SJCRH30 (cell line): ENCODE results near the gene CCNA2. TPM values are rescaled to one million over a fixed set of nuclear protein-coding genes. Genes with fewer than 3 reads are reported as not detected.
A peak's percentile ranks its signal among the peaks of the same experiment; 100 is the strongest.

Source experiments
- DNase-seq, 2 experiments: peaks; one replicate each; pipeline ENCODE4 v3.0.0-alpha.2; 2015 to 2020
- H3K27ac ChIP-seq: fragments of 250-450 bp; sonication (Bioruptor Pico); 2 replicates; pipeline ENCODE4 v1.5.1; 2020; ENCODE audit warnings: mild to moderate bottlenecking, moderate library complexity
- H3K27me3 ChIP-seq: fragments of 250-450 bp; sonication (Bioruptor Pico); 2 replicates; pipeline ENCODE4 v1.5.1; 2020; ENCODE audit warnings: mild to moderate bottlenecking, moderate library complexity
- H3K36me3 ChIP-seq: fragments of 250-450 bp; sonication (Bioruptor Pico); 2 replicates; pipeline ENCODE4 v1.5.1; 2020; ENCODE audit warnings: mild to moderate bottlenecking, moderate library complexity
- H3K4me1 ChIP-seq: fragments of 250-450 bp; sonication (Bioruptor Pico); 2 replicates; pipeline ENCODE4 v1.5.1; 2020; ENCODE audit warnings: mild to moderate bottlenecking, moderate library complexity
- H3K4me3 ChIP-seq: fragments of 250-450 bp; sonication (Bioruptor Pico); 2 replicates; pipeline ENCODE4 v1.5.1; 2020; ENCODE audit warnings: mild to moderate bottlenecking, moderate library complexity
- H3K9me3 ChIP-seq: fragments of 250-450 bp; sonication (Bioruptor Pico); replicated peaks from 2 replicates; pipeline ENCODE4 v1.5.1; 2020; ENCODE audit warnings: mild to moderate bottlenecking, moderate library complexity
- total RNA-seq: library from RNA; depleted of rRNA; stranded (reverse); fragments of >200 nt; shearing (Covaris generic); gene quantifications from 2 replicates; pipeline ENCODE4 v1.2.3, GENCODE V29; 2014; rRNA removed

CCNA2 gene
- 226 TPM in 2 replicates for total RNA-seq

- Histone ChIP-seq H3K4me1 (no peaks in the 10 kb centered on the region), H3K36me3 (peaks cover 44% of the 10 kb centered on the region), H3K4me3 (peak within 1 kb of the TSS; percentile 81), H3K27ac (peak within 1 kb of the TSS; percentile 89), H3K27me3 (no peaks in the 10 kb centered on the region), H3K9me3 (no peaks in the 10 kb centered on the region)
- DNase-seq: peak; percentile 98 to 99
Measured at GRCh38 chr4:121823505-121824170, at the start of gene CCNA2. TSS of gene CCNA2 (minus strand) at chr4:121823883. CDS start at chr4:121823628, 255 bp downstream.

- H3K4me1 ChIP-seq: peaks cover 7% of the 10 kb centered on the region; the same call in 1 of the 2 replicates
Measured at GRCh38 chr4:121869841-121870822, 46.4 kb upstream of the CCNA2 start, which contains the start of gene BBS7. TSS of gene BBS7 (minus strand) at chr4:121870474. CDS start at chr4:121870313, 161 bp downstream.

GRCh38 chr4:121863799-121864198 lies 40.1 kb upstream of the CCNA2 start:
- H3K27me3 ChIP-seq: no peaks in the 10 kb centered on the region
- no peak overlapping the region for H3K27ac ChIP-seq
- peaks cover 34% of the 10 kb centered on the region for H3K36me3 ChIP-seq
- no peaks in the 10 kb centered on the region for H3K4me1 ChIP-seq
- no peaks in the 10 kb centered on the region for H3K9me3 ChIP-seq
- no peak overlapping the region for H3K4me3 ChIP-seq
- no peak for DNase-seq

More at GRCh38 chr4:121869841-121870822, 46.4 kb upstream of the CCNA2 start, which contains the start of gene BBS7:
- peaks cover 17% of the 10 kb centered on the region for H3K36me3 ChIP-seq
- peak within 1 kb of the TSS; percentile 76 for H3K4me3 ChIP-seq
- no peaks in the 10 kb centered on the region for H3K9me3 ChIP-seq
- peak; percentile 99 for DNase-seq
- no peaks in the 10 kb centered on the region for H3K27me3 ChIP-seq
- peak within 1 kb of the TSS; percentile 18; the same call in 1 of the 2 replicates for H3K27ac ChIP-seq

GRCh38 chr4:121861426-121861825 lies 37.7 kb upstream of the CCNA2 start:
- no peak overlapping the region for H3K27ac ChIP-seq
- no peak overlapping the region for H3K4me3 ChIP-seq
- H3K9me3 ChIP-seq: no peaks in the 10 kb centered on the region
- no peaks in the 10 kb centered on the region for H3K4me1 ChIP-seq
- DNase-seq: no peak
- H3K27me3 ChIP-seq: no peaks in the 10 kb centered on the region
- peaks cover 38% of the 10 kb centered on the region for H3K36me3 ChIP-seq

- no peak for DNase-seq
- H3K4me1 ChIP-seq: no peaks in the 10 kb centered on the region
- no peaks in the 10 kb centered on the region for H3K27me3 ChIP-seq
- no peaks in the 10 kb centered on the region for H3K9me3 ChIP-seq
- H3K36me3 ChIP-seq: peaks cover 35% of the 10 kb centered on the region
- no peak overlapping the region for H3K27ac ChIP-seq
- no peak overlapping the region for H3K4me3 ChIP-seq
Measured at GRCh38 chr4:121860121-121860520, 36.4 kb upstream of the CCNA2 start.

GRCh38 chr4:121851354-121851753 lies 27.7 kb upstream of the CCNA2 start:
- H3K36me3 ChIP-seq: peaks cover 17% of the 10 kb centered on the region
- H3K27me3 ChIP-seq: no peaks in the 10 kb centered on the region
- H3K9me3 ChIP-seq: no peaks in the 10 kb centered on the region
- no peak overlapping the region for H3K4me3 ChIP-seq
- no peak overlapping the region for H3K27ac ChIP-seq
- no peaks in the 10 kb centered on the region for H3K4me1 ChIP-seq
- no peak for DNase-seq

GRCh38 chr4:121846662-121847061 lies 23.0 kb upstream of the CCNA2 start:
- DNase-seq: no peak
- Histone ChIP-seq H3K4me3 (no peak overlapping the region), H3K36me3 (peaks cover 25% of the 10 kb centered on the region), H3K4me1 (no peaks in the 10 kb centered on the region), H3K27me3 (no peaks in the 10 kb centered on the region), H3K9me3 (no peaks in the 10 kb centered on the region), H3K27ac (no peak overlapping the region)

- no peaks in the 10 kb centered on the region for H3K27me3 ChIP-seq
- H3K4me1 ChIP-seq: no peaks in the 10 kb centered on the region
- H3K27ac ChIP-seq: no peak overlapping the region
- H3K9me3 ChIP-seq: no peaks in the 10 kb centered on the region
- DNase-seq: no peak
- peaks cover 28% of the 10 kb centered on the region for H3K36me3 ChIP-seq
- H3K4me3 ChIP-seq: no peak overlapping the region
Measured at GRCh38 chr4:121842862-121843261, 19.2 kb upstream of the CCNA2 start.

GRCh38 chr4:121838136-121838535 lies 14.5 kb upstream of the CCNA2 start:
- Histone ChIP-seq H3K27me3 (no peaks in the 10 kb centered on the region), H3K27ac (no peak overlapping the region), H3K4me1 (no peaks in the 10 kb centered on the region), H3K4me3 (no peak overlapping the region), H3K9me3 (no peaks in the 10 kb centered on the region), H3K36me3 (peaks cover 22% of the 10 kb centered on the region; the same call in 1 of the 2 replicates)
- DNase-seq: no peak

GRCh38 chr4:121829511-121829910 lies 5.8 kb upstream of the CCNA2 start:
- Histone ChIP-seq H3K36me3 (peaks cover 11% of the 10 kb centered on the region), H3K9me3 (no peaks in the 10 kb centered on the region), H3K27ac (no peak overlapping the region), H3K27me3 (no peaks in the 10 kb centered on the region), H3K4me1 (no peaks in the 10 kb centered on the region), H3K4me3 (no peak overlapping the region)
- DNase-seq: no peak

- Histone ChIP-seq H3K9me3 (no peaks in the 10 kb centered on the region), H3K4me1 (no peaks in the 10 kb centered on the region), H3K27me3 (no peaks in the 10 kb centered on the region), H3K27ac (no peak overlapping the region), H3K4me3 (no peak overlapping the region), H3K36me3 (peaks cover 5% of the 10 kb centered on the region)
- no peak for DNase-seq
Measured at GRCh38 chr4:121827853-121828252, 4.2 kb upstream of the CCNA2 start.

GRCh38 chr4:121824950-121825349 lies 1.3 kb upstream of the CCNA2 start:
- Histone ChIP-seq H3K27ac (no peak overlapping the region), H3K27me3 (no peaks in the 10 kb centered on the region), H3K36me3 (peaks cover 31% of the 10 kb centered on the region), H3K4me1 (no peaks in the 10 kb centered on the region), H3K9me3 (no peaks in the 10 kb centered on the region), H3K4me3 (no peak overlapping the region)
- no peak for DNase-seq

GRCh38 chr4:121824171-121824527 lies 466 bp upstream of the CCNA2 start:
- DNase-seq: no peak
- H3K27ac ChIP-seq: peak overlapping the region; percentile 89
- H3K27me3 ChIP-seq: no peaks in the 10 kb centered on the region
- no peaks in the 10 kb centered on the region for H3K4me1 ChIP-seq
- H3K4me3 ChIP-seq: peak overlapping the region; percentile 81
- no peaks in the 10 kb centered on the region for H3K9me3 ChIP-seq
- H3K36me3 ChIP-seq: peaks cover 39% of the 10 kb centered on the region

- H3K9me3 ChIP-seq: no peaks in the 10 kb centered on the region
- peaks cover 51% of the 10 kb centered on the region for H3K36me3 ChIP-seq
- peak; percentile 81 for DNase-seq
- H3K27ac ChIP-seq: peak overlapping the region; percentile 89
- H3K27me3 ChIP-seq: no peaks in the 10 kb centered on the region
- peak overlapping the region; percentile 81 for H3K4me3 ChIP-seq
- no peaks in the 10 kb centered on the region for H3K4me1 ChIP-seq
Measured at GRCh38 chr4:121822796-121823504, 733 bp downstream of the CCNA2 start.
